HG03196 (cell line): ENCODE results near the gene HEXIM1.

Experiments used
- ATAC-seq: cut with Tn5 transposase; IDR thresholded peaks from one replicate; pipeline ENCODE4 v1.9.1; 2021; ENCODE audit not compliant: unreplicated experiment

HEXIM1 gene

DNA sequence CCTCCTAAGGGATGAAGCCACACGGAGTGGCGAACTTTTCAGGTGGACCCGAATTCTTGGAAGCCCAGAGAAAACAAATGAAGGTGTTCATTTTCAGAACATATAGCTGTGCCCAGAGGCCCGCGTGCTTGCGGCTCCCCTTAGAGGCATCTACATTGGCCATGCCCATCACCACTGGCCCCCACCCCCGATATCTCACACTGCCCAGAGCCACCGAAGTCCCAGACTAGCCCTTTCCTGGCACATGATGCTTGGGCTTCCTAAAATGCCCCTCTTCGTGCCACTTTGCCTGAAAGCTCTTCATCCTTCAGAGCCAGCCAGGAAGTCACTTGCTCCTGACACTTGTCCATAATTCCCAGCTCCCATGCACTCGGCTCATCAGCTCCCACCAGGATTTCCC lies 2.1 kb upstream of the HEXIM1 start:
- ATAC-seq, result no peak

DNA sequence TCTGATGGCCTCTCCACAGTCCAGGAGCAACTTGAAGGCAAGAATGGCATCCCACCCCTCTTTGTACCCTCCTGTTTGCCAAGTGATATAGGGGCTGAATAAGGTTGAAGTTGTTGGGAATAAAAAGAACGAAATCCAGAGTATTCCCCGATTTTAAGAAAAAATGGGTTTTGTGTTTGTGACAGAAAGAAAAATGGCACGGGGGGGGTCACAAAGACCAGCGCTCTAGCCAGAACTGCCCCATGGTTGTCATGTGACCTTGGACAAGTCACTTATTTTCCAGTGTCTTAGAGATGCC lies 1.7 kb upstream of the HEXIM1 start:
- ATAC-seq, result no peak

DNA sequence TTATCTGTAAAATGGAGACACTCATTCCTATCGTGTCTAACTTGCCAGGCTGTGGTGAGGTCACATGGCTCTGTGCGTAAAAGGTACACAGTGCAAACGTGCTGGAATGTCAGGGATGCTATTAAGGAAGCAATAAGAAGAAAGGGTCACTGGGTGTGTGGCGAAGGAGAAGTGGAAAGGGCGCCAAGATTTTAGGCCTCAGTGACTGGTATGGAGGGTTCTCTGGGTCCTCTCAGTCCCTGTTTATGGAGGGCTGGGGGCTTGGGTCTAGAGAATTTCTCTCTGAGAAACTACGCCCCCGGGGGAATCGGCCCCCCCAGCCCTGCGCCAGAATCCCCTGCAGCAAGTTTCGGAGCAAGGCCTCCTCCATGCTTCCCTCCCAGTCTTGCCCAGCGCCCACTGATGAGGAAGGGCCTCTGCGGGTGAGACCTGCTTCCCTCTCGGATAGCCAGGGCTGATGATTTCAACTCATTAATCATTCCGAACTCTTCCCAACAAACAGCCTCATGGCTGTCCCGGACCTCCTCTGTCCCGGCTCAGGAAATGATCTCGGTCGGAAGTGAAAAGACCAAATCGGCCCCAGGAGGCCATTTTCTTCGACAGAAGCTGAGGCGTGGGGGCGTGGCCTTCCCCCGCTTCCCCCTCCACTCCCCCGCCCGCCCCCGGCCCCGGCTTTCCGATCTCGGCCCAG lies 1.2 kb upstream of the HEXIM1 start:
- no peak for ATAC-seq

DNA sequence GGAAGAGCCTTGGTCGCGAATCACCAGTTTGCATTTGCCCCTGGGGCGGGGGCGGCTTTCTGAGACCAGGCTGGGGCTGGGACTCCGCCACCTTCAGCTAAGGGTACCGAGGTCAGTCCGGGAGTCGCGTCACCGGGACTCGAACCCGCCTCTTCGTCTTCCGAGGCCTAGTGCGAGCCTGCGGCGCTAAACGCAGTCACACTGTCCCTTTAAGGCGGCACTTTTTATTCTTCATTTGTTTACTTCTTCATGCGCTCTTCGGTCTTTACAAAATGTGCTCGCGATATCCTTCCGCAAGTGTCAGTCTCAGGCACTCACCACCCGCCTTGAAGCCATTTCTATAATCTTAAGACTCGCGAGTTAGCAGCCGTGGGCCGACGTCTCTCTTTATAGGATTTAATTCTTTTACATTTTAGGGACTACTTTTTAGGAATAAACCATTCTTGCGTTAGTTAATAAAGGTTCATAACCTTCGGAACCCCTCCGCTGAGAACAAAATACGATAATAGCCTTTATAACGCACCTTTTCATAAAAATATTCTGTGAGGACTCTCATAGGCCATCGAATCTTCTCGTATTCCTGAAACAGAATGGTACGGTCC lies 593 bp upstream of the HEXIM1 start:
- no peak for ATAC-seq

DNA sequence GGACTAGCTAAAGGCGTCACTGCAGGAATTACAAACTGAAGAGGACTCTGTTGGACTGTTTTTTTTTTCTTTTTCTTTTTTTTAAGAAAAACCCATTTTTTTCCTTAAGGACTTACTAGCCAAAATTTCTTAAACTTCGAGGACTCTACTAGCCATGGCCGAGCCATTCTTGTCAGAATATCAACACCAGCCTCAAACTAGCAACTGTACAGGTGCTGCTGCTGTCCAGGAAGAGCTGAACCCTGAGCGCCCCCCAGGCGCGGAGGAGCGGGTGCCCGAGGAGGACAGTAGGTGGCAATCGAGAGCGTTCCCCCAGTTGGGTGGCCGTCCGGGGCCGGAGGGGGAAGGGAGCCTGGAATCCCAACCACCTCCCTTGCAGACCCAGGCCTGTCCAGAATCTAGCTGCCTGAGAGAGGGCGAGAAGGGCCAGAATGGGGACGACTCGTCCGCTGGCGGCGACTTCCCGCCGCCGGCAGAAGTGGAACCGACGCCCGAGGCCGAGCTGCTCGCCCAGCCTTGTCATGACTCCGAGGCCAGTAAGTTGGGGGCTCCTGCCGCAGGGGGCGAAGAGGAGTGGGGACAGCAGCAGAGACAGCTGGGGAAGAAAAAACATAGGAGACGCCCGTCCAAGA lies 878 bp downstream of the HEXIM1 start:
- no peak for ATAC-seq

DNA sequence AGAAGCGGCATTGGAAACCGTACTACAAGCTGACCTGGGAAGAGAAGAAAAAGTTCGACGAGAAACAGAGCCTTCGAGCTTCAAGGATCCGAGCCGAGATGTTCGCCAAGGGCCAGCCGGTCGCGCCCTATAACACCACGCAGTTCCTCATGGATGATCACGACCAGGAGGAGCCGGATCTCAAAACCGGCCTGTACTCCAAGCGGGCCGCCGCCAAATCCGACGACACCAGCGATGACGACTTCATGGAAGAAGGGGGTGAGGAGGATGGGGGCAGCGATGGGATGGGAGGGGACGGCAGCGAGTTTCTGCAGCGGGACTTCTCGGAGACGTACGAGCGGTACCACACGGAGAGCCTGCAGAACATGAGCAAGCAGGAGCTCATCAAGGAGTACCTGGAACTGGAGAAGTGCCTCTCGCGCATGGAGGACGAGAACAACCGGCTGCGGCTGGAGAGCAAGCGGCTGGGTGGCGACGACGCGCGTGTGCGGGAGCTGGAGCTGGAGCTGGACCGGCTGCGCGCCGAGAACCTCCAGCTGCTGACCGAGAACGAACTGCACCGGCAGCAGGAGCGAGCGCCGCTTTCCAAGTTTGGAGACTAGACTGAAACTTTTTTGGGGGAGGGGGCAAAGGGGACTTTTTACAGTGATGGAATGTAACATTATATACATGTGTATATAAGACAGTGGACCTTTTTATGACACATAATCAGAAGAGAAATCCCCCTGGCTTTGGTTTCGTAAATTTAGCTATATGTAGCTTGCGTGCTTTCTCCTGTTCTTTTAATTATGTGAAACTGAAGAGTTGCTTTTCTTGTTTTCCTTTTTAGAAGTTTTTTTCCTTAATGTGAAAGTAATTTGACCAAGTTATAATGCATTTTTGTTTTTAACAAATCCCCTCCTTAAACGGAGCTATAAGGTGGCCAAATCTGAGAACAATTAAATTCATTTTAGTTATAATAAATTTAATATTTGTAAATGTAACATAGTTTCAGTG lies 1.7 kb downstream of the HEXIM1 start:
- no peak for ATAC-seq

DNA sequence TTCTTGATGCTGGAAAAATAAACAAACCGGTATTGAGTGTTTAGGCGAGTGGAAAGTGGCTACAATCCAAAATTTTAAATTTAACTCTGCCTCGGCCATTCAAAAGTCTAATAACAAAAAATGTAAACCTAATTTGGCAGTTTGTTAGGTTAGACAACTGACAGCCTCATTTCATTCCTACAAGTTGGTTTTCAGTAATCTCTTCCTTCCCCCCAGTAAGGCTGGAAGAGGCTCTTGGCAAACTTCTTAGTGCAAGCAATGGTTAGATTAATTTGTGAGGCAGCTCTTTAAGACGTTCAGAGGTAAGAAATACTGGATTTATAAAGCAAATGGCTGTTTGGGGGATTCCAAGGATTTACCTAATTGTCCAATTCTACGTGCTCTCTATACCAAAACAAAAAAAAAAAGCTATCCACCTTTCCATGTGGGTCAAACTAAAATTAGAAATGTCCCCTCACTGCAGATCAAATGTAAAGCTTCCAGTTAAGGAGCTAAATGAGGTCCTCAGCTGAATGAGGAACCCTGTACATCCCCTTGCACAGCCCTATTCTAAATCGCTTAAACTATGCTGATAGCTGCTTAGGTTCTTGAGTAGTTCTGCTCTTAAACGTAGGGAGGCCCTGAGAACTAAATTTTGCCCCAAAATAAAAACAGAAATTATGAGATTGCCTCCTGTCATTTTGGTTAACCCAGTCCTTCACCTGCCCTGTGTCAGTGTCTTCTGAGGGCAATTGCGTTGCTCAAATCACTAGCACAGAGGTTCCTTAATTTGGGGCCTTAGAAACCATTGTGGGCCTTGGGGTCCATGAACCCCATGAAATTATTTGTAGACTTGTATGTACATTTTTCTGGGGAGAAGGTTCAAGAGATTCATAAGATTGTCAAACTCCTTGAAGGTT lies 2.9 kb downstream of the HEXIM1 start:
- ATAC-seq, result no peak

DNA sequence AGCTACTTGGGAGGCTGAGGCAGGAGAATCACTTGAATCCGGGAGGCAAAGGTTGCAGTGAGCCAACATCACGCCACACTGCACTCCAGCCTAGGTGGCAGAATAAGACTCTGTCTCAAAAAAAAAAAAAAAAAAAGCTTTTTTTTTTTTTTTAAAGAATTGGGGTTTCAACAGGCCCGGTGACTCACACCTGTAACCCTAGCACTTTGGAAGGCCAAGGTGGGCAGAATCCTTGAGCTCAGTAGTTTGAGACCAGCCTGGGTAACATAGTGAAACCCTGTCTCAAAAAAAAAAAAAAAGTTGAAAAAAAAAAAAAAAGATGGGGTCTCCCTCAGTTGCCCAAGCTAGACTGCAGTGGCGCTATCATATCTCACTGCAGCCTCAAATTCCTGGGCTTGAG lies 6.8 kb downstream of the HEXIM1 start:
- ATAC-seq, result no peak

DNA sequence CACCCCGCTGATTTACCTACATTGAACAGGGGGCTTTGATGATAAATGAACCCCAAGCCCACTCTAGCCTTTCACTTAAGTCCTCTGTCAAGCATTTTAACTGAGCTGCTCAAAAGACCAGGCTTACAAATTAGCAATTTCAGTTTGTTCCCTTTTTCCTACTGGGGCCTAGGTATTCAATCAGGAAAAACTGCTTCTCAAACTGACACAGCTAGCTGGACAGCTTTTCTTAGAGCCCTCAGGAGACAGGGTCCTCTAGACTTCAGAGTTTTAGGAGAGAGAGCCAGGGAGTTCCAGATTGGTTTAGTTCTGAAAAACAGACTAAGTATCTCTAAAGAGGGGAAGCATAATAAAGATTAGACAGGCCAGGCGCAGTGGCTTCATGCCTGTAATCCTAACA lies 7.2 kb downstream of the HEXIM1 start:
- no peak for ATAC-seq

DNA sequence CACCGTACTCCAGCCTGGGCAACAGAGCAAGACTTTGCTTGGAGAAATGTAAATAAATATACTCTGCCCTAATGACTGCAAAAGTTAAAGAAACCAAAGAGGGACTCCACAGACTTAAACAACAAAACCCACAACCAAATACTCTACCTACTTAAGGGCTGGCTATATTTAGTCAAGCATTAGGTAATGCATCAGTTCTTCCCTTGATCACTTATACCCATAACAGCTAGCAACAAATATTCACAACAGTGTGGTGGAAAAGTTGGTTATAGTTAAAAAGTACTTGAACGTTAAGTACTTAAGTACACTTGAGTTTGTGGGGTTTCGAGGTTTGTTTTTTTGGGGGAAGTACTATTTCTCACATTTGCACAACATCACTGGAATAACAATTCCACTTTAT lies 8.0 kb downstream of the HEXIM1 start:
- no peak for ATAC-seq

DNA sequence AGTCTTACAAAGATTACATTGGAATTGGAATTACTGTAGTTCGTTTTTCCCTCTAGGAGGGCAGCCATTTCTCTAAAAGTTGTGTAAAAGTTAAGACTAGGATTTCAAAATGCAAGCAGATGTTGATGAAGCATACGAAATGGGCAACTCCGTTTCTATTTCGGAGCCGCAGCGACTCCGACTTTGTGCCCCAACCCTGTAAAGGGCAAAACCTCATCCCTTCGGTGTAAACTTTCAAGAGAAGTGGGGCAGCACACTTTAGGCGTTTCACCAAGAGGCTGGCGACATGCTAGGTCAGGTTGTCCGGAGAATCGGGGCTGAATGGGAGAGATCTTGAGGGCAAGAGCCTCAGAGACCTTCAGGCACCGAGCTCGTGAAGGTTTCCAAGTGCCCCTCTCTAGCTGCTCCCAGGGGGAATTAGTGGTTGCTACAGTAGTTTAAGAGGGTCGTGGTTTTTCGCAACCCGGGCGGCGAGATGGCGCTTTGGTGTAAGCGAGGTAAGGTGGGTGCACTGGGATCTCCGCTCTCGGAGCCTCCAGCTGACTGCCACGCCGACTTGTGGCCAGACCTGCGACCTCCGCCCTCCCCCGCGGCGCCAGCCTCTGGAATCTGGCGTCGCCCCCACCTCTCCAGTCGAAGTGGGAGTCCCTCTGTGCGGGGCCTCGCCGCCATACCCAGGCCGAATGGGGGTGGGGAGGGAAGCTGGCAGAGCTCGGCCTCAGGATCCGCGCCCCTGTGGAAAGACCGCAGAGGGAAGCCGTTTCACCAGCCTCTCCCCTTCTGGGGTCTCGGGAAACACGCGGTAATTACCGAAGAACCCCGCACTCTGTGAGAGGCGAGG lies 12.4 kb downstream of the HEXIM1 start:
- peak; percentile 29 for ATAC-seq

DNA sequence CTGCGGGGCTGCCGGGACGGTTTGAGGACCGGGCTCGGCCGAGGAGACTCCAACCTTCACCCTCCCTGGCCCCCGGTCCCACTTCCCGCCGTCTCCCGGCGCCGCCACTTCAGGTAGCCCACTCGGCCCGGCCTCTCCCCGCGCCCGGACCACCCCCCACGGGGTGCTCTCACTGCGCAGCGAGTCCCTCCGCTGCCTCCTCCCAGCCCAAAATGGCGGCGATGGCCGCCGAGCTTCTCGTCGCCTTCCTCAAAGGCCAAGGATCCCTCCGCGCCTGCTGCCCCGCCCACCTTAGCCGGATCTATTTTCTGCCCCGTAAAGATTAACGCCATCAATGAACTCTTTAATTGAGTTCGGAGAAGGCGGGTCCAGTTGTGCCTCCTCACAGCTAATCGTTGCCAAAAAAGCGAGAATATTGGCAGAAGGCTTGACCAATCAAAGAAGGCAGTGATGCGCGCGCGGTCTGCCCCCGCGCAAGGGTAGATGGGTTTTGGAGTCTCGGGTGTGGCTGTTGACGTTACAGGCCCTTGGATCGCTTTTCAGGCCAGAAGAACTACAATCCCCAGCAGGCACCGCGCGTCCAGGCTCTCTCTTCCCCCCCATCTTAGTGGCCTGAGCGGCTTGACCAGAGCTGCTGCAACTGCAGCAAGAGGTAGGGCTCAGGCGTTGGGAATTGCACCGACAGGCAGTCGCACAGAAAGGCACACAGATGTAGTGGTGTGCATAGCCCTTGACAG lies 13.2 kb downstream of the HEXIM1 start, which contains the start of gene HEXIM2:
Gene HEXIM2 (plus strand): TSS at position 588 of the 737 bp plus-strand sequence. CDS start 919 bp downstream, outside the sequence.
- ATAC-seq, result peak; percentile 88

DNA sequence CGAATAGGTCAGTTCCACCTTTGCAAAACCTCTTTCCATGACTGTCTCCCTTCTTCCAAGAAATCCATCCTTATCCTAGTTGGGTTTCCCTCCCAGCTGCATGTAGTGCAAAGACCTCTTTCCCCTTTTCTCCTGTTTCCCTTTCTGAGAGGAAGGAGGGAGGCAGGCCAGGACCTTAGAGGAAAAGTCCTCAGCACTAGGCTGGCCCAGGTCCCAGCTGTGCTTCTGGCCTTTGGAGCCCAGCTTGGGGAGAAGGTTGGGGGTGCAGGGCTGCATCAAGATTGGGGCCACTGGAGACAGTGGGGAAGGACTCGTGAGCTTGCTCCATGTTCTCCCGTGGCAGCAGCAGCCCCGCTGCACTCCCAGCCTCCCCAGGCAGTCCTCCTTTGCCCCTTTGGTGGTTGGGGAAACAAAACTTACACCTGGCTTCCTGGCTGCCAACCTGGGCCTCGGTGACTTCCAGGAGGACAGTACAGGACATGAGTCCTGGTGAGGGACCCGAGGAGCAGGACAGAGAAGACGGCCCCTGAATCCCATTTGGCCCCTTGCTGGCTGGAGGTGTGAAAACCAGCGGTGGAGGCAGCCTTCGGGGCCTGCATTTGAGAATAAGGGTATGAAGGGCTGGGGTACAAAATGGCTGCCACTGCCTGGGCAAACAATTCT lies 13.9 kb downstream of the HEXIM1 start:
- ATAC-seq, result peak; percentile 6

DNA sequence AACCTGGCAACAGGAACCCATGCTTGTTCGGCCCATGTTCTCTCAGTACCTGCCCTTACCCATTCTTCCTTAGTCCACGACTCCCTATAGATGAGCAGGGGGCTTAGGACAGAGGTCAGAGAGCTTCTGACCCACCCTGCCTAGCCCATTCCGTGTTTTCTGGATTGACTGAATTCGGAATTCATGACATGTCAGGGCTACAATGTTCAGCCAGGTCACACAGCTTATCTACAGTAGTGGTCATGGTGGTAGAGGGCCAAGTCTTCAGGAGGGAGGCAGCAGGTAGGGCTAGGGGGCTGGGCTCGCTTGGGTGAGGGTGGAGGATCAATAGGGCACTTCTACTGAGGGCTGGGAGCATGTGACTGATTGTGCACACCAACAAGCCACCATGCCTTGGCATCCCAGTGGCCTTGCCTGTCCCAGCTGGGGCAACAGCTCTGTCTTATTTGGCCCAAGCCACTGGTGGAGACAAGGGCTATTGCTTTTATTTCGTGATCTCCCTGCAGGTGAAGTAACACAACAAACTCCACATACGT lies 16.5 kb downstream of the HEXIM1 start:
- ATAC-seq, result no peak

DNA sequence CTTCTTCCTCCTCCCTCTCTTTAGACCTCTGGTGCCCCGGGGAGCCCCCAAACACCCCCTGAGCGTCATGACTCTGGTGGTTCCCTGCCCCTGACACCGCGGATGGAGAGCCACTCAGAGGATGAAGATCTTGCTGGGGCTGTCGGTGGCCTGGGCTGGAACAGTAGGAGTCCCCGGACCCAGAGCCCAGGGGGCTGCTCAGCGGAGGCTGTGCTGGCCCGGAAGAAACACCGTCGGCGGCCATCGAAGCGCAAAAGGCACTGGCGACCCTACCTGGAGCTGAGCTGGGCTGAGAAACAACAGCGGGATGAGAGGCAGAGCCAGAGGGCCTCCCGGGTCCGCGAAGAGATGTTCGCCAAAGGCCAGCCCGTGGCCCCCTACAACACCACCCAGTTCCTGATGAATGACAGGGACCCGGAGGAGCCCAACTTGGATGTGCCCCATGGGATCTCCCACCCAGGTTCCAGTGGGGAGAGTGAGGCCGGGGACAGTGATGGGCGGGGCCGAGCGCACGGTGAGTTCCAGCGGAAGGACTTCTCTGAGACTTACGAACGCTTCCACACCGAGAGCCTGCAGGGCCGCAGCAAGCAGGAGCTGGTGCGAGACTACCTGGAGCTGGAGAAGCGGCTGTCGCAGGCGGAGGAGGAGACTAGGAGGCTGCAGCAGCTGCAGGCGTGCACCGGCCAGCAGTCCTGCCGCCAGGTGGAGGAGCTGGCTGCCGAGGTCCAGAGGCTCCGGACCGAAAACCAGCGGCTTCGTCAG lies 20.9 kb downstream of the HEXIM1 start:
- no peak for ATAC-seq

DNA sequence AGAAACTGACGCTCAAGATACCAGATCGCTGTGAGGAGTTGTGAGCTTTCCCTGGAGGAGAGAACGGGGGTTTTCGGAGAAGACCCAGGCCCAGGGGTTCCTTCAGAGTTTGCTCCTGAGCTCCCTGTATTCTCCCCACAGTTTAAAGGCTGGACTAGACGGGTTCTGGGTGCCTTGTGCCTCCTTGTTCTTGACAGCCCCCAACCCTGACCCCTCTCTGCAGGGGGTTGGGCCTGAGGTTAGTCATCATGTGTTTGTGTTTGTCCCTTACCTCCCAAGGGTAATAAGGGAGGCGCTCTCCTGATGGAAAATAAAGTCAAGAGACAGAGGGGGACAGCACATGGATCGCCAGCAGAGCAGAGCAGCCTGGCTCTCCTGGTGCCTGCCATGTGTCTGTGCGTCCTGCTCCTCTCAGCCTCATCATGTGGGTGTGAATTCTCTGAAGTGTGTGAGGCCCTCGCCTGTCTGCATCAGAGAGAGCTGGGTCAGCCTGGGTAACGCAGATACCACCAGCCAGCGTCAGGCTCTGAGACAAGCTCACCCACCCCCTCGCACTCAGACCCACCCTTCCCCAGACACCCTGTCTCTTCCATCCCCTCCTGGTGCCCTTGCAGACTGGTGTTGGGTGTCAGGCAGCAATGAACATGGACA lies 22.1 kb downstream of the HEXIM1 start:
- no peak for ATAC-seq

DNA sequence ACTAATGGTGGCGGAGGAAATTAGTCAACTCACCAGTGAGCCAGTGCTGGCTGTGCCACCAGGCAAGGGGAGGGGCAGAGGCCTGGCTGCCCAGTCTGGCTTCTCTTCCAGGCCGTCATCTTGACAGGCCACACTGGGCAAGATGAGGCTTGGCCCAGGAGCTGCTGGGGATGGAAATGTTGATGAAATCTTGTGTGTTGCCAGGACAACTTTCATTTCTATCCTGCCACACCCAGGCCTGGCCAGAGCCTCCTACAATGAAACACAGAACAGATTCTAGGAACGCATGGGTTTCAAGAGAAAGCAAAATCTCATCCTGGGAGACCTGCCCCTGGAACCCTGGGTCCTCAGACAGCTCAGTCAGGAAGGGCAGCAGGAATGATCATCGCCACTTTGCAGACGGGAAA lies 22.7 kb downstream of the HEXIM1 start:
- ATAC-seq, result no peak
